ENCODE data around the gene CARMIL1.

Gene CARMIL1

GRCh38 chr6:25490018-25490801 lies 211.0 kb downstream of the CARMIL1 start:
- no peaks in the 10 kb centered on the region for H3K36me3 ChIP-seq
- no peak overlapping the region for H3K4me3 ChIP-seq (ENCODE audit: low read depth, low read length)
- H3K9me3 ChIP-seq (ENCODE audit: severe bottlenecking): no peaks in the 10 kb centered on the region
- DNase-seq: peak; percentile 90
- peak; percentile 92 for TF ChIP-seq CTCF (IDR thresholded peaks at IDR 0.05; ENCODE audit: low read depth, low read length)
- no peaks in the 10 kb centered on the region for H3K27me3 ChIP-seq (ENCODE audit: insufficient read depth, low read depth, severe bottlenecking)
- no peak overlapping the region for H3K27ac ChIP-seq

GRCh38 chr6:25492951-25493350 lies 213.8 kb downstream of the CARMIL1 start:
- H3K4me3 ChIP-seq (ENCODE audit: low read depth, low read length): no peak overlapping the region
- TF ChIP-seq CTCF (IDR thresholded peaks at IDR 0.05; ENCODE audit: low read depth, low read length): no peak
- no peak overlapping the region for H3K27ac ChIP-seq
- no peaks in the 10 kb centered on the region for H3K36me3 ChIP-seq
- no peaks in the 10 kb centered on the region for H3K9me3 ChIP-seq (ENCODE audit: severe bottlenecking)
- DNase-seq: no peak
- no peaks in the 10 kb centered on the region for H3K27me3 ChIP-seq (ENCODE audit: insufficient read depth, low read depth, severe bottlenecking)

DNA sequence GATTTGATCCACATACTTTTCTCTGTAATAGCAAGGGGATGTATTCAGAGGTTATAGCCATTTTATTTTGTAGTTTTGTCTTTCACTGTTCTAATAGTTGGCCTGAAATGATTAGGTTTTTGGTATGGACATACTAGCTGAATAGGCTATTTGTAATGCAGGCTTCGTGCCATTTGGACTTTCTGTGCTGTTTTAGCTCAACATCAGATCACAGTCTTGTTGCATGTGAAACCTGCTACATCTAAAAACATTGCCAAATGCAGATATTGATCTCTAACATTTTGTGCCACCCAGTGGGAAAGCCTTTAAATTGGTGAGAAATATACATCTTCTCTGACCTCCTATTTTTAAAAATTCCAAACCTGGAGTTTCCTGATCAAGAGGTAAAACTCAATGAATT lies 215.3 kb downstream of the CARMIL1 start:
- no peak overlapping the region for H3K27ac ChIP-seq
- H3K9me3 ChIP-seq (ENCODE audit: severe bottlenecking): no peaks in the 10 kb centered on the region
- H3K27me3 ChIP-seq (ENCODE audit: insufficient read depth, low read depth, severe bottlenecking): no peaks in the 10 kb centered on the region
- no peak overlapping the region for H3K4me3 ChIP-seq (ENCODE audit: low read depth, low read length)
- TF ChIP-seq CTCF (IDR thresholded peaks at IDR 0.05; ENCODE audit: low read depth, low read length): no peak
- DNase-seq: no peak
- H3K36me3 ChIP-seq: no peaks in the 10 kb centered on the region

DNA sequence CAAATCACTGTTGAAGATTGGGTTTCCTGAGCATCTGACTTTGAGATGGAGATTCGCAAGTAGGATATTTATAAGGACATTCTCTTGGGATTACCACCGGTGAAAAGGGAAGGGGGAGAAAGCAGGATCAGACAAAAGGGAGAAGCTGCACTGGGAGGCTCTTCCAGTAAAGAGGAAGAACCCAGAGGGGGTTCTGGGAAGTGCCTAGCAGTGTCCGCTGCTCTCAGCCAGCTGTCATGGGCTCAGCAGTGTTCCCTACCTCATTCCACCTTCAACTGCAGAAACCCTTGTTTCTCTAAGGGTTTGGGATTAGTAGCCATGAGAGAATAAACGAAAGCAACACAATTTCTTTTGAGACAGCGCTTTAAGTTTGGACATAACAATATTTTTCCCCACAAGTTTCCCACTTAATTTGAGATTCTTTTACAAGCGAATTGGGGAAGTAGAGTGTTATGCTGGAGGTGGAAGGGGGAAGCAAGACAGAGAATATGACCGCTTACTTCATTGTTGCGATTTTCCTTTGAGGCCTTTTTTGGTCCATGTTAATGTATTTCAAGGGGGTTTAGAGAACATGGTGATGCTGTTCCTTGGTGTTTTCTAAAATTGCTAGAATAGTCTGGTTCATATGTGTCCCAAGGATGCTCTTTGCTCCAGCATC lies 218.3 kb downstream of the CARMIL1 start:
- DNase-seq: no peak
- TF ChIP-seq CTCF (IDR thresholded peaks at IDR 0.05; ENCODE audit: low read depth, low read length): no peak
- no peak overlapping the region for H3K4me3 ChIP-seq (ENCODE audit: low read depth, low read length)

DNA sequence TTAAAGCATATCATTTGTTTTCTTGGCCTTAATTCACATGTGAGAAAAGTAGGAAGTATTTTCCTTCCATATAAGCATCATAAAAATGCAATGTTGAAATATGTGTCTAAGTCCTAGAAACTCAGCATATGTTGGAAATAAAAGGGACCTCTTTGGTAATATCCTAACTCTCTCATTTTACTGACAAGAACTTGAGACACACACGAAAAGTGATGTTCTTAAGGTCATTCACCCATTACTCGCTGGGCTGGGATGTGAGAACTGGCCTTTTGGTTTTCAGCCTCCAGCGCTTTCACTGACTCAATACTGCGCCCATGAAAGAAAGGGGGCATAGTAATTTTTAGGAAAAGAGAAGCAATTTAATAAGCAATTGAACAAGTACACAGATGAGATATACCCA lies 219.3 kb downstream of the CARMIL1 start:
- no peaks in the 10 kb centered on the region for H3K9me3 ChIP-seq (ENCODE audit: severe bottlenecking)
- no peak for DNase-seq
- no peaks in the 10 kb centered on the region for H3K27me3 ChIP-seq (ENCODE audit: insufficient read depth, low read depth, severe bottlenecking)
- no peak for TF ChIP-seq CTCF (IDR thresholded peaks at IDR 0.05; ENCODE audit: low read depth, low read length)
- H3K27ac ChIP-seq: no peak overlapping the region
- H3K4me3 ChIP-seq (ENCODE audit: low read depth, low read length): no peak overlapping the region
- H3K36me3 ChIP-seq: no peaks in the 10 kb centered on the region

More for the DNA sequence above, 218.3 kb downstream of the CARMIL1 start:
- no peak overlapping the region for H3K27ac ChIP-seq
- no peaks in the 10 kb centered on the region for H3K27me3 ChIP-seq (ENCODE audit: insufficient read depth, low read depth, severe bottlenecking)
- H3K9me3 ChIP-seq (ENCODE audit: severe bottlenecking): no peaks in the 10 kb centered on the region
- no peaks in the 10 kb centered on the region for H3K36me3 ChIP-seq
